ENCODE data around the gene SLC16A8. TPM values are rescaled to one million over a fixed set of nuclear protein-coding genes. Genes with fewer than 3 reads are reported as not detected.

Gene SLC16A8
- total RNA-seq, 1 experiment from 2014 or later: not detected

- no peak for TF ChIP-seq CTCF (IDR thresholded peaks at IDR 0.05; ENCODE audit: unreplicated experiment)
- Mint-ChIP-seq H3K27me3 (ENCODE audit: insufficient read depth, unreplicated experiment) (no peaks in the 10 kb centered on the region), H3K27ac (ENCODE audit: low read depth, unreplicated experiment) (no peak overlapping the region), H3K9me3 (ENCODE audit: unreplicated experiment) (no peaks in the 10 kb centered on the region), H3K4me1 (ENCODE audit: insufficient read depth, unreplicated experiment) (no peaks in the 10 kb centered on the region), H3K36me3 (ENCODE audit: insufficient read depth, unreplicated experiment) (no peaks in the 10 kb centered on the region), H3K4me3 (ENCODE audit: unreplicated experiment) (no peak overlapping the region)
- intact Hi-C loops (cut with micrococcal nuclease): no loop called here
- ChIA-PET CTCF (interaction anchor here (1.0 to 2.8 kb wide), 2 partner anchors 9 to 529 kb away, joined by 4 to 13 read pairs; no protein-coding TSS in a partner anchor), POLR2A (interaction anchor here (1.0 kb wide), 1 partner anchor 14 kb away, joined by 4 read pairs; the partner anchor contains the start of gene PICK1)
- BruUV-seq (replicated peaks): no TSS peak
- DNase-seq (ENCODE audit: unreplicated experiment): no peak
These were observed 40.6 kb downstream of the SLC16A8 start for GRCh38 chr22:38043151-38044039.

- H3K27ac Mint-ChIP-seq (ENCODE audit: low read depth, unreplicated experiment): no peak overlapping the region
- CTCF ChIA-PET: interaction anchor here (2.8 kb wide), 1 partner anchor 10 kb away, joined by 13 read pairs; no protein-coding TSS in a partner anchor
These were observed 41.5 kb downstream of the SLC16A8 start for GRCh38 chr22:38042488-38042790.

GRCh38 chr22:38041760-38042487 is 42.1 kb downstream of the SLC16A8 start:
- H3K27me3 Mint-ChIP-seq (ENCODE audit: insufficient read depth, unreplicated experiment): no peaks in the 10 kb centered on the region
- H3K4me1 Mint-ChIP-seq (ENCODE audit: insufficient read depth, unreplicated experiment): no peaks in the 10 kb centered on the region
- CTCF ChIA-PET: interaction anchor here (2.8 kb wide), 1 partner anchor 10 kb away, joined by 13 read pairs; no protein-coding TSS in a partner anchor
- no peak overlapping the region for H3K4me3 Mint-ChIP-seq (ENCODE audit: unreplicated experiment)
- H3K36me3 Mint-ChIP-seq (ENCODE audit: insufficient read depth, unreplicated experiment): no peaks in the 10 kb centered on the region
- POLR2A ChIA-PET: no interaction called here
- no peak overlapping the region for H3K27ac Mint-ChIP-seq (ENCODE audit: low read depth, unreplicated experiment)
- intact Hi-C loops (cut with micrococcal nuclease): no loop called here
- TF ChIP-seq CTCF (IDR thresholded peaks at IDR 0.05; ENCODE audit: unreplicated experiment): no peak
- DNase-seq (ENCODE audit: unreplicated experiment): no peak
- no peaks in the 10 kb centered on the region for H3K9me3 Mint-ChIP-seq (ENCODE audit: unreplicated experiment)
- BruUV-seq (replicated peaks): no TSS peak

More at GRCh38 chr22:38042488-38042790, 41.5 kb downstream of the SLC16A8 start:
- no peaks in the 10 kb centered on the region for H3K27me3 Mint-ChIP-seq (ENCODE audit: insufficient read depth, unreplicated experiment)
- intact Hi-C loops (cut with micrococcal nuclease): no loop called here
- H3K4me1 Mint-ChIP-seq (ENCODE audit: insufficient read depth, unreplicated experiment): no peaks in the 10 kb centered on the region
- H3K36me3 Mint-ChIP-seq (ENCODE audit: insufficient read depth, unreplicated experiment): no peaks in the 10 kb centered on the region
- TF ChIP-seq CTCF (IDR thresholded peaks at IDR 0.05; ENCODE audit: unreplicated experiment): no peak
- POLR2A ChIA-PET: no interaction called here
- no peaks in the 10 kb centered on the region for H3K9me3 Mint-ChIP-seq (ENCODE audit: unreplicated experiment)
- DNase-seq (ENCODE audit: unreplicated experiment): no peak
- H3K4me3 Mint-ChIP-seq (ENCODE audit: unreplicated experiment): no peak overlapping the region
- BruUV-seq (replicated peaks): no TSS peak

All from MCF 10A (cell line).